Endothelial cell of umbilical vein (primary cell): ENCODE results near the gene RELL2. TPM values are rescaled to one million over a fixed set of nuclear protein-coding genes. Genes with fewer than 3 reads are reported as not detected.

Source experiments
- BruUV-seq: library from RNA; stranded (reverse); fragments of 400-500 nt; replicated peaks from 2 replicates; lab custom pipeline; 2021; lab: Mats Ljungman, UMichigan
- CTCF ChIA-PET: fragments of 300-600, 350-600 bp; sonication (Branson Sonifier 250); formaldehyde crosslinking; loops from one replicate; lab custom pipeline; 2021; ENCODE audit warnings: antibody characterized with exemption, inconsistent platforms; lab: Charles Lee
- POLR2A ChIA-PET: fragments of 300-600, 350-600 bp; sonication (Branson Sonifier 250); formaldehyde crosslinking; loops from one replicate; lab custom pipeline; 2021; ENCODE audit warnings: antibody characterized with exemption, inconsistent platforms; lab: Charles Lee
- DNase-seq: peaks from one replicate; pipeline ENCODE4 v3.0.0-alpha.2; 2011; ENCODE audit warnings: low read depth, low spot score
- FAIRE-seq: peaks from 2 replicates; lab custom pipeline; 2011; peaks lifted over from hg19 to GRCh38; lab: Jason Lieb, UNC
- H2AFZ ChIP-seq: 2 replicates; pipeline ENCODE4 v1.6.0; 2012; ENCODE audit warnings: low read depth, low read length, control low read depth, inconsistent platforms
- H3K27ac ChIP-seq: 2 replicates; pipeline ENCODE4 v1.5.1; 2011; ENCODE audit warnings: low read depth, mild to moderate bottlenecking, control low read depth, low read length, moderate library complexity; ENCODE audit not compliant: insufficient read depth
- H3K27me3 ChIP-seq, 2 experiments: 2 replicates each; pipeline versions ENCODE4 v1.6.0 to v1.6.1; 2011; ENCODE audit warnings: low read length in 2 of 2, mixed read lengths in 1 of 2; ENCODE audit not compliant: control insufficient read depth in 2 of 2, insufficient read depth in 2 of 2
- H3K36me3 ChIP-seq, 2 experiments: 2 replicates in 1 of 2; 3 replicates in 1 of 2; pipeline ENCODE4 v1.5.1; 2011; ENCODE audit warnings: low read length in 2 of 2, mild to moderate bottlenecking in 1 of 2, moderate library complexity in 1 of 2; ENCODE audit not compliant: control insufficient read depth in 2 of 2, insufficient read depth in 2 of 2; ENCODE audit errors: extremely low read depth in 1 of 2
- H3K4me1 ChIP-seq: 3 replicates; pipeline ENCODE4 v1.5.1; 2011; ENCODE audit warnings: mild to moderate bottlenecking, low read length; ENCODE audit not compliant: control insufficient read depth, insufficient read depth; ENCODE audit errors: extremely low read depth
- H3K4me2 ChIP-seq: 2 replicates; pipeline ENCODE4 v1.6.1; 2011; ENCODE audit warnings: low read length, control low read depth, mixed read lengths; ENCODE audit not compliant: insufficient read depth
- H3K4me3 ChIP-seq, 3 experiments: fragments of 200-600 bp in 1 of 3; sonication (generic), shearing (Covaris generic) in 1 of 3; replicated peaks in 1 of 3; 2 replicates each; pipeline ENCODE4 v1.5.1; 2011 to 2016; ENCODE audit warnings: control low read depth in 3 of 3, low read length in 3 of 3, mild to moderate bottlenecking in 2 of 3, inconsistent platforms in 1 of 3, low read depth in 1 of 3, moderate library complexity in 1 of 3; ENCODE audit not compliant: insufficient read depth in 1 of 3
- H3K79me2 ChIP-seq: 2 replicates; pipeline ENCODE4 v1.6.0; 2012; ENCODE audit warnings: low read length, inconsistent platforms; ENCODE audit not compliant: control insufficient read depth, insufficient read depth
- H3K9ac ChIP-seq: replicated peaks from 2 replicates; pipeline ENCODE3; 2011; ENCODE audit warnings: low read length, control low read depth; ENCODE audit not compliant: insufficient read depth; ENCODE audit errors: extremely low read depth
- H3K9me1 ChIP-seq: replicated peaks from 3 replicates; pipeline ENCODE4 v1.6.0; 2011; ENCODE audit warnings: mild to moderate bottlenecking, low read length; ENCODE audit not compliant: control insufficient read depth, insufficient read depth; ENCODE audit errors: extremely low read depth
- H3K9me3 ChIP-seq: replicated peaks from 2 replicates; pipeline ENCODE4 v1.5.1; 2012; ENCODE audit warnings: low read length, inconsistent platforms; ENCODE audit not compliant: control insufficient read depth, insufficient read depth
- H4K20me1 ChIP-seq: replicated peaks from 2 replicates; pipeline ENCODE3; 2011; ENCODE audit warnings: mild to moderate bottlenecking, low read length; ENCODE audit not compliant: control insufficient read depth, insufficient read depth; ENCODE audit errors: extremely low read depth
- EZH2 ChIP-seq: IDR thresholded peaks from 2 replicates; pipeline ENCODE4 v1.6.1; 2012; ENCODE audit warnings: borderline replicate concordance, low read depth, mild to moderate bottlenecking, moderate library complexity, low read length, inconsistent platforms; ENCODE audit not compliant: severe bottlenecking
- FOS ChIP-seq: IDR thresholded peaks from 2 replicates; pipeline ENCODE4 v1.6.1; 2011; ENCODE audit warnings: mild to moderate bottlenecking, low read length, moderate library complexity, borderline replicate concordance; ENCODE audit not compliant: insufficient read depth
- GATA2 ChIP-seq: IDR thresholded peaks from 2 replicates; pipeline ENCODE4 v1.7.0; 2011; ENCODE audit warnings: low read depth, mild to moderate bottlenecking, moderate library complexity, mixed read lengths, low read length; ENCODE audit not compliant: insufficient read length, insufficient read depth
- JUN ChIP-seq: IDR thresholded peaks from 2 replicates; pipeline ENCODE4 v1.6.1; 2011; ENCODE audit warnings: borderline replicate concordance, low read depth; ENCODE audit not compliant: insufficient read length, insufficient read depth
- MYC ChIP-seq: IDR thresholded peaks from one replicate; pipeline ENCODE4 v1.6.1; 2011; ENCODE audit warnings: mild to moderate bottlenecking, low read depth, low read length
- POLR2A ChIP-seq: IDR thresholded peaks from 2 replicates; pipeline ENCODE4 v1.6.1; 2012; ENCODE audit warnings: low read depth, mild to moderate bottlenecking, control low read depth, low read length
- POLR2AphosphoS5 ChIP-seq: IDR thresholded peaks from 2 replicates; pipeline ENCODE4 v1.6.1; 2012; ENCODE audit warnings: low read depth, mild to moderate bottlenecking, control low read depth, low read length, moderate library complexity; ENCODE audit not compliant: insufficient read depth
- dilution Hi-C: fragments of 300-500 bp; cut with MboI; formaldehyde crosslinking; loops from one replicate; pipeline ENCODE4 v1.15.0; 2019; ENCODE audit warnings: low sequenced_read_pairs; ENCODE audit not compliant: extremely low pct_ligation_motif_present
- intact Hi-C: fragments of 100-400 bp; cut with micrococcal nuclease; formaldehyde crosslinking; loops from one replicate; pipeline ENCODE4 v1.10.0; 2022
- polyA plus RNA-seq, 4 experiments: library from polyadenylated mRNA; depleted of rRNA in 3 of 4; stranded (reverse) in 3 of 4; unstranded in 1 of 4; fragments of >200 nt; gene quantifications; 2 replicates each; pipeline versions ENCODE4 v1.2.1 to v1.2.3, GENCODE V29; 2011 to 2012; ENCODE audit warnings: missing spikeins in 1 of 4
- total RNA-seq: library from RNA; stranded (reverse); gene quantifications from 2 replicates; pipeline ENCODE4 v1.2.3, GENCODE V29; 2021
- TF ChIP-seq, protein P1 (sequence below): IDR thresholded peaks from 2 replicates; pipeline ENCODE4 v1.6.1; 2011; ENCODE audit not compliant: insufficient read depth, insufficient read length
- TF ChIP-seq, protein P2 (sequence below), 2 donors: IDR thresholded peaks; 1 replicate in 1 of 2; 2 replicates in 1 of 2; pipeline ENCODE4 v1.5.1; 2011; ENCODE audit warnings: low read length in 2 of 2, mild to moderate bottlenecking in 2 of 2, moderate library complexity in 2 of 2, control low read depth in 1 of 2, inconsistent platforms in 1 of 2, low read depth in 1 of 2; ENCODE audit not compliant: insufficient read depth in 1 of 2; ENCODE audit errors: extremely low read depth in 1 of 2

The RELL2 gene
- total and polyA plus RNA-seq, 2 donors (not counting 3 experiments of a cell fraction or from before 2014, with no cell fraction given), result 3.4 to 3.6 TPM

DNA sequence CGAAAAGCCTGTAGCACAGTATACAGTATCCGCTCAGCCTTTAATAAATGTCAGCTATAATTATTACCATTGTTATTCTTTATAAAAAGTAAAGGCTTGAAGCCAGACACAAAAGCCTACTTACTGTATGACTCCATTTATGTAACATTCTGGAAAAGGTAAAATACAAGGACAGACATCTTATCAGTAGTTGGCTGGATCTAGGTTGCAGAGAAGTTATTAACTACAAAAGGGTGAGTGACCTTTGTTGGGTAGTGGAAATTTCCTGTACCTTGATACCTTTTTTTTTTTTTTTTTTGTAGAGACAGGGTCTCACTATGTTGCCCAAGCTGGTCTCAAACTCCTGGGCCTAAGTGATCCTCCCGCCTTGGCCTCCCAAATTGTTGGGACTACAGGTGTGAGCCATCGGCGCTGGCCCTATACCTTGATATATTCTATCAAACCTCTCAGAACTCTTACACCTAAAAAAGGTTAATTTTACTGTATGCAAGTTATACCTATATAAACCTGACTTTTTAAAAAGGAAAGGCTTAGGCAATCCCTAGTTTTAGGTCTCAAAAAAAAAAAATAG, 6.1 kb upstream of the RELL2 start:
- ChIA-PET CTCF (interaction anchor here (3.6 to 14.7 kb wide), 3 partner anchors 12 to 38 kb away, joined by 23 to 163 read pairs (median 63); partner anchors contain the start of gene DIAPH1), POLR2A (no interaction called here)
- Histone ChIP-seq H3K4me2 (no peak overlapping the region), H3K79me2 (peaks cover 21% of the 10 kb centered on the region), H3K9ac (no peak overlapping the region), H3K9me3 (no peaks in the 10 kb centered on the region), H3K27ac (no peak overlapping the region), H2AFZ (no peak overlapping the region), H3K36me3 (peaks cover 12 to 29% of the 10 kb centered on the region in 2 experiments), H3K9me1 (no peaks in the 10 kb centered on the region), H3K27me3 (no peaks in the 10 kb centered on the region), H3K4me3 (no peak overlapping the region), H4K20me1 (peaks cover 5% of the 10 kb centered on the region), H3K4me1 (peaks cover 4% of the 10 kb centered on the region)
- no TSS peak for BruUV-seq
- dilution Hi-C loops, result no loop called here
- no peak for TF ChIP-seq FOS
- no peak for TF ChIP-seq POLR2AphosphoS5
- TF ChIP-seq POLR2A, result no peak
- TF ChIP-seq EZH2, result no peak
- no peak for TF ChIP-seq JUN
- TF ChIP-seq, protein P1, sequence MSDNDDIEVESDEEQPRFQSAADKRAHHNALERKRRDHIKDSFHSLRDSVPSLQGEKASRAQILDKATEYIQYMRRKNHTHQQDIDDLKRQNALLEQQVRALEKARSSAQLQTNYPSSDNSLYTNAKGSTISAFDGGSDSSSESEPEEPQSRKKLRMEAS, result no peak
- no peak for TF ChIP-seq GATA2
- TF ChIP-seq MYC, result no peak
- TF ChIP-seq, protein P2, sequence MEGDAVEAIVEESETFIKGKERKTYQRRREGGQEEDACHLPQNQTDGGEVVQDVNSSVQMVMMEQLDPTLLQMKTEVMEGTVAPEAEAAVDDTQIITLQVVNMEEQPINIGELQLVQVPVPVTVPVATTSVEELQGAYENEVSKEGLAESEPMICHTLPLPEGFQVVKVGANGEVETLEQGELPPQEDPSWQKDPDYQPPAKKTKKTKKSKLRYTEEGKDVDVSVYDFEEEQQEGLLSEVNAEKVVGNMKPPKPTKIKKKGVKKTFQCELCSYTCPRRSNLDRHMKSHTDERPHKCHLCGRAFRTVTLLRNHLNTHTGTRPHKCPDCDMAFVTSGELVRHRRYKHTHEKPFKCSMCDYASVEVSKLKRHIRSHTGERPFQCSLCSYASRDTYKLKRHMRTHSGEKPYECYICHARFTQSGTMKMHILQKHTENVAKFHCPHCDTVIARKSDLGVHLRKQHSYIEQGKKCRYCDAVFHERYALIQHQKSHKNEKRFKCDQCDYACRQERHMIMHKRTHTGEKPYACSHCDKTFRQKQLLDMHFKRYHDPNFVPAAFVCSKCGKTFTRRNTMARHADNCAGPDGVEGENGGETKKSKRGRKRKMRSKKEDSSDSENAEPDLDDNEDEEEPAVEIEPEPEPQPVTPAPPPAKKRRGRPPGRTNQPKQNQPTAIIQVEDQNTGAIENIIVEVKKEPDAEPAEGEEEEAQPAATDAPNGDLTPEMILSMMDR (IDR thresholded peaks at IDR 0.05; ENCODE audit: extremely low read depth in 1 of 2, insufficient read depth in 1 of 2, low read depth in 1 of 2, low read length in 2 of 2), result no peak
- DNase-seq (no peak), FAIRE-seq (no peak)
- intact Hi-C loops, result no loop called here
